ENCODE data around the gene MISFA.
A peak's percentile ranks its signal among the peaks of the same experiment; 100 is the strongest.
"Not testable (repeated sequence)": the region's sequence is repeated elsewhere in the genome, so short reads cannot be mapped to it uniquely, and the experiment has no call there.

The MISFA gene

DNA sequence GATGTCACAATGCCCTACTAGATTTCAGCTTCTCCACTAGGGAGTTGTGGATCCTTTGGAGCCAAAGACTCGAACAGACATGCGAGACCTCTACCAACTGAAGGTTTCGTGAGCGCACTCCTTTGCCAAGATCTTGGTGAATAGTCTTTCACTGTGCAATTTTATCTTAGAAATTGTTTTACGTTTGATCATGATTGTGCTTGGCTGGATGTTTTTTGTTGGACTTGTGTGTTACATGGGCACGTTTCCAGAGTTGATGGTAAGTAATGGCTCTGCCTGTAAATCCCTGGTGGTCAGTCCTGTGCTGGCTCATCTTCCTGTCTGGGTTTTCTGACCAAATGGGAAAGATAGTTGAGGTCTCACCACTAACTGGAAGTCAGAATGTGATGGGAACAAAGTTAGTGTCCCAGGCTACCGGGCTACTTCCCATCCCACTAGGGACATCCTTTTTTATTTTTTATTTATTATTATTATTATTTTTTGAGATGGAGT is at the start of gene MISFA:
Gene MISFA (plus strand): TSS at position 51 of the 492 bp plus-strand sequence. CDS start 140 bp downstream, at position 191.
- DNase-seq (ENCODE audit: low spot score): no peak

GRCh38 chr11:18563090-18563730 is 36.4 kb upstream of the MISFA start:
- no peak for DNase-seq (ENCODE audit: low spot score)

GRCh38 chr11:18564149-18564548 is 35.4 kb upstream of the MISFA start:
- DNase-seq (ENCODE audit: low spot score): no peak

- no peak for DNase-seq (ENCODE audit: low spot score)
These were observed 33.2 kb upstream of the MISFA start for GRCh38 chr11:18566406-18566805.

GRCh38 chr11:18567081-18567480 is 32.5 kb upstream of the MISFA start:
- no peak for DNase-seq (ENCODE audit: low spot score)

- no peak for DNase-seq (ENCODE audit: low spot score)
These were observed 24.2 kb upstream of the MISFA start for GRCh38 chr11:18575361-18575760.

DNA sequence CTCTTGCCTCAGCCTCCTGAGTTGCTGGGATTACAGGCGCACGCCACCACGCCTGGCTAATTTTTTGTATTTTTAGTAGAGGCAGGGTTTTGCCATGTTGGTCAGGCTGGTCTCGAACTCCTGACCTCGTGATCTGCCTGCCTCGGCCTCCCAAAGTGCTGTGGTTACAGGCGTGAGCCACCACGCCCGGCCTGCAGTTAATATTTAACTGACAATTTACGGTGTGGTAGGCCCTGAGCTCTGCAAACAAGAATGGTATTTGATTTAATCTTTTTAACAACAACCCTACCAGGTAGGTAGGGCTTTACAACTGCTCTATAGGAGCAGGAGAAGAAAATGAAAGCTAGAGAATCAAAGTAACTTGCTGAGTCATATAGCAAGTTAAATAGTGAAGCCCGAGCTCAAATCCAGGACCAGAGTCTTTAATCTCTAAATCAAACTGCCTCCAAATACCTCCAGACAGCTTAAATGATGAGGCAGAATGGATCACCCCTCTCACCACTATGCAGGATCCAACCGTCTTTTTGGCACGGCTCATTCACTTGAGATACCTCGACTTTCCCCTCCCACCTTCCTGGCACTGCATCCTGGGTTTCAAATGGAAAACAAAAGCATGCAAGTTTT is 20.5 kb upstream of the MISFA start:
- DNase-seq (ENCODE audit: low spot score): no peak

DNA sequence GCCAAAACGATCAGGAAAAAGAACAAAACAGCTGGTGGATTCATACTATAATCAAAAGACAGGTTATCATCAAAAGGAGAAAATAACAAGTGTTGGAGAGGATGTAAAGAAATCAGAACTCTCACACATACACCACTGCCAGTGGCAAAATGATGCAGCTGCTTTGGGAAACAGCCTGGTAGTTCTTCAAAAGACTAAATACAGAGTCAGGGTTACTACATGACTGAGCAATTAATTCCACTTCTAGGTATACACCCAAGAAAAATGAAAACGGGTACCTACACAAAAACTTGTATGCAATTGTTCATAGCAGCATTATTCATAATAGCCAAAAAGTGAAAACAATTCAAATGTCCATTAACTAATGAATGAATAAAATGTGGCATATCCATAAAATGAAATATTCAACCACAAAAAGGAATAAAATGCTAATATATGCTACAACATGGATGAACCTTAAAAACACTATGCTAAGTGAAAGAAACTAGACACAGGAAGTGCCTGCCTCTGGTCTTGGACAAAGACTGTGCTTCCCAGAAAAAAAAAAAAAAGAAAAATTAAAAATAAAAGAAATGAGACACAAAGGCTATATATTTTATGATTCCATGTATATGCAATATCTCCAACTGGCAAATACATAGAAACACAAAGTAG is 19.3 kb upstream of the MISFA start:
- no peak for DNase-seq (ENCODE audit: low spot score)

- DNase-seq (ENCODE audit: low spot score): no peak
These were observed 17.8 kb upstream of the MISFA start for GRCh38 chr11:18581825-18582224.

DNA sequence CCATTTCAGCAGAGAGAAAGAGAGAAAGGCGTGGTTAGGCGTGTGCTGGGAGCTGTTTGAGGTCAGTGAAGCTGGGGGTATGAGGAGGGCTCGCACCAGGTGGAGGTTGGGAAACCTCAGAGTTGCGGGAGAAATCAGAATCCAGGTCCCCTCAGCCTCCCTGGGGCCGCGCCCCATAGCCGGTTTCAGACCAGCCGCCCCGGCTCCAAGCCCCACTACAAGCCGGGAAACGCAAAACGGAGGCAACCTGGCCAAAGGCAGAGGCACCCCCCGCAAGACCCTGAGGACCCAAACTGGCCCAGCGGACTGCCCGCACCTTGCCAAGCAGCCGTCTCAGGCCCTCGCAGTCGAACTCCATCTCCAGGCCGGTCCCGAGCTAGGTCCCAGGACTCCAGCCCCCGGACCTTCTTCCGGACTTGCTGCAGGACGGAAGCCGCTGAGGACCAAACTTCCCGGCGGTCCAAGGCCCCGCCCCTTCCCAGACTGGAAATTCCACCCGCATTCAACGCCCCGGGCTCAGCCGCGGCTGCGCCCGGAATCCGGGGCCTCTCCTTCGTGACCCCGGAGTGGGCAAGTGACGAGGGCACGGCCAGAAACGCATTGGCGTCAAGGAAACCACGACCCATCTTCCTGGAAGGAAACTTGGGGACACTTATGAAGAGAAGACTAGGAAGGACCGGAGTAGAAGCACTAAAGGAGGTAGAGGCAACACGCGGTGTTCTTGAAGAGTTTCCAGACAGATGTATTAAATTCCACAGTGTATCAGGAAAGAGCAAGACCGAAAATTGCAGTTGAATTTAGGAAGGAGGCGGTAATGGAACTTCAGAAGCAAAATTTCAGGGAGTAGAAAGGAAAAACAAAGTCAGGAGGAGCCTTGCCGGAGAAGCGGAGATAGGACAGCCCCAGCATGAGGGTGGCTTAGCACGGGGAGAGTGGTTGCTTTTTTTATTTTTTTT is 11.0 kb upstream of the MISFA start, which contains the start of gene UEVLD:
Gene UEVLD (minus strand): TSS at position 438 of the 956 bp plus-strand sequence. CDS start 80 bp downstream, at position 358.
- DNase-seq (ENCODE audit: low spot score): peak; percentile 80

DNA sequence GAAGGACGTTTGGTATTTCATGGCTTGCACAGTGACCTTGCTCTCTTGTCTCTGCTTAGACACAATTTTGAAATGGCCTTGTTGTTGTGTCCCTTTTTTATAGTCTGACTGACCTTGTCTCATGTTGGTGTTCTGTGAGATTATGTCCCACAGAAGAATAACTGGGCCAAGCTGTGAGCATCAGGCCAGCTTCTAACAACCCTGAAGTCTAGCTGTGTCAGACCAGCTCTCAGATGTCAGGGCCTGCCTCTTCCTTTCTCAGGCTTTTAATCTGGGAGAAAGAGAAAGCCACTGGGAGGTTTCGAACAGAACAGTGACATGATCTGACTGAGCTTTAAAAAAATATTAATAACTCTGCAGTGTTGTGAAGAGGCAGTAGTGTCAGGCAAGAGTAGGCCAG is 9.0 kb upstream of the MISFA start:
- DNase-seq (ENCODE audit: low spot score): no peak

GRCh38 chr11:18594088-18594487 is 5.5 kb upstream of the MISFA start:
- not testable (repeated sequence) for DNase-seq (ENCODE audit: low spot score)

DNA sequence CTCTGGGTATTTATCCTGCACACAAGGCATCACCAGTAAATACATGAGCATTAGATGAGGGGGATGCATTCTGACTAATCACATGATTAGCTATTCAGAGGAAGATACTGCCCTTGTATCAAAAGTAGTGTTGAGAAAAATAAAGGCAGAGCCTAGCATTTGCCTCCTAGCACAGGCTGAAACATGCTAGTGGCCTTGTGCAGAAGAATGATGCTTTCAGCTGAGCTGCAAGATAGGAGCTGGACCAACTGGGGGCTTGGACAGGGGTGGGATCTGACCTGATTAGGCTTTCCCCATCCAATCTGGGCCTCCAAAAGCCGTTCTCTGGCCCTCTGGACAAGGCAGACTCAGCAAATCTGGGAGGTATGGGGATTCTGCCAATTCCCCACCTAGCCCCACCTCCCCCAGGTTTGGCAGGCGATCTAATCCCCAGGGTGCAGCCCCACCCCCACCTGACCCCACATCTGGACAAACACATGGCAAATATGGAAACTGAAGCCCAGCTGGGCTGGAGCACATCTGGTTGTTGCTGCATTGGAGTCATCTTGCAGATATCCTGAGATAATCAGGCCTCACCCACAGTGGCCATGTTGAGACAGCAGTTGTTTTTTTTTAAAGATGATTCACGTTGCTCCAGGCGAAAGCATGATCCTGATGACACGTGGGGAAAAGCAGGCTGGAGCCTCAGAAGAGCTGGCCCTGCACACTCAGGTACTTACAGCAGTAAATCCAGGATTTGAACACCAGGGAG is 4.4 kb upstream of the MISFA start:
- DNase-seq (ENCODE audit: low spot score): no peak

GRCh38 chr11:18600915-18601569 is 1.5 kb downstream of the MISFA start:
- no peak for DNase-seq (ENCODE audit: low spot score)

DNA sequence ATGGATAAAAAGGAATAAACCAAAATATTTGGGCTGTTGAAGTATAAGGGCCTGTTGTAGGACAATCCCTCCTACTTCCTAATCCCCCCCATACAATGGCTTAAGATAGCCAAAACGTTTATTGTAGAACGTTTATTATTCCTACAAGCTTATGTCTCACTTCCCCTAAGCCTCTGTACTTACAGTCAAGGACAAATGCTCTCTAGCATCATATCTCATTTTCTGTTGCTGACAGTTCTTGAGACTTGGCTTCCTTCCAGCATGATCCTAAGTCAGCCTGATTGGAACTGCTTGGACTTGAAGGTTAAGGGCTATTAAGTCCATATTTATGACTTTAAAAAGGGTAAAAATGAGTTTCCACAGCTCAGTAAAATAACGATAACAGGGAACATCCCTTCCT is 8.8 kb downstream of the MISFA start:
- no peak for DNase-seq (ENCODE audit: low spot score)

- DNase-seq (ENCODE audit: low spot score): no peak
These were observed 11.6 kb downstream of the MISFA start for GRCh38 chr11:18611196-18611595.

DNA sequence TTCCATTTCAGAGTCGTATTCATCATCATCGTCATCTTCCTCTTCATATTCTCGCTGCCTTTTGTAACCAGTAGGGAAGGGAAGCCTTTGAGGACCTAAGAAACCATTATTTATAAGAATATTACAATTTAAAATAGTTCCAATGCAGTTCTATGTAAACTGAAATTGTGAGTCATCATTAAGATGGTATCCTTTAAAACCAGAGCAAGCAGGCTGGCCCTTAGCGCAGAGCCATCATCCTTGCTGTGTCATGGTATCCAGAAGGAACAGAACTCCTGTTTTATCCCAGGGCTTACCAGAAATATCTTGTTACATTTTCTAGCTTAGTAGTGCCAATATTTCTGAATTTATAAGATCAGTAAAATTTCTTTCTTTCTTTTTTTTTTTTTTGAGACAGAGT is 12.8 kb downstream of the MISFA start:
- DNase-seq (ENCODE audit: low spot score): no peak

- DNase-seq (ENCODE audit: low spot score): no peak
These were observed 15.1 kb downstream of the MISFA start for GRCh38 chr11:18614667-18615066.

- peak; percentile 17 for DNase-seq (ENCODE audit: low spot score)
These were observed 16.2 kb downstream of the MISFA start for GRCh38 chr11:18615628-18616392.

Measured in pons (tissue), 1 donor.